ENCODE data around the gene SAPCD1.

Gene SAPCD1

GRCh38 chr6:31758281-31758680, 4.2 kb upstream of the SAPCD1 start:
- DNase-seq: no peak

DNA sequence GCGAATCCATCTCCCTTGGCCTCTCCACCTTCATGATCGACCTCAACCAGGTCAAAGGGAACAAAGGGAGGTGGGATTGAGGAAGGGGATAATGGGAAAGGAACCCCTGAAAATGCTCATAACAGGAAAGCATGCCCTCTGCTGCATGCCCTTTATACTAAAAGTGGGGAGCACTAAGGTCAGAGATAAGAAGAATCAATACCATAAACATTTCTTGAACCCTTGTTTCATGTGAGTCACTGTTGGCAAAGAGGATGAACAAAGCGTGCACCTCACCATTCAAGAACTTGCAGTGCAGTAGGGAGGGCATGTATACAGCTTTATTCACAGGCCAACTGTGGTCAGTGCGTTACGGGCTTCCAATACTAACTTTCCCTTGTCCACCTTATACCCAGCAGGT, 1.7 kb upstream of the SAPCD1 start:
- no peak for DNase-seq

DNA sequence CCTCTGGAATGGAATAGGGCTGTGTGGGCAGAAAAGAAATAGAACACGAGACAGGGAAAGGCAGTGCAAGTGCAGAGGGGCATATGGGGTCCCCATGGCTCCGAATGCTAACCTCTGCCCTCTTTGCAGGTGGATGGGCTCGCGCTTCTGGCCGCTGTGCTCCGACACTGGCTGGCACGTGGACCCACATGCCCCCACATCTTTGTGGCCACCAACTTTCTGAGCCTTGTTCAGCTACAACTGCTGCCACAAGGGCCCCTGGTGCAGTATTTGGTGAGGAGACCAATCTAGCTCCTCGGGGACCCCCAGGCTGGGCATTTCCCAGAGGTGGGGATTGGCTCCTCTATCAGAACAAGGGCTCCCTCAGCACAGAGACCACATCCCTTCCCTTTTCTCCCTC, 1.1 kb upstream of the SAPCD1 start:
- DNase-seq: no peak

DNA sequence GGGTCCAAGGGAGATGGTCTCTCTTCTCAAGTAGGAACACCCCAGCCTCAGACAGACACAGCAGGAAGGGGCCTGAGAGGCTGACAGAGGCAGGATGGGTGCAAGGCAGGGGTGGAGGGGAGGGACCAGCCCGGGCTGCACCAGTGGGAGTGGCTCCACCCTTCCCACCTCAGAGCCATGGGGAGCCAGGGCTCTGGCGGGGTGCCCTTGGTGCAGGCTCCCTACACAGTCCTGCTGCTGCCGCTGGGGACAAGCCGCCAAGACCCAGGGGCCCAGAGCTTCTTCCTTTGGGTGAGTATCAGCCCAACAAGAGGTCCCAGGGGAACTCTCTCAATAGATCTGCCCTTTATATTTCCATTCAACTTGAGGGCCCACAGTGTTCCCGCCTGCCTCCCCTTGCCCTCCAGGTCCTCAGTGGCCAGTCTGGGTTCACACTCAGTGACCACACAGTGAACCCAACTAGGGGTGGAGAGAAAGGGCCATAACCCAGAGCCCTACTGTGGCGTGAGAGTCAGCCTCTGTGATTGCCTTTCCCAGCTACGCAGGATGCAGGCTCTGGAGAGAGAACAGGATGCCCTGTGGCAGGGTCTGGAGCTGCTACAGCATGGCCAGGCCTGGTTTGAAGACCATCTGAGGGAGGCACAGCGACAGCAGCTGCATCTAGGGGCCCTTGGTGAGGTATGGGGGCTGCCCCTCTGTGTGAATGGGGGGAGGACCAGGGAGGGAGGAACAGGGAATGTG, 592 bp downstream of the SAPCD1 start:
- no peak for DNase-seq

- DNase-seq: no peak
Measured at GRCh38 chr6:31763619-31763940, 1.1 kb downstream of the SAPCD1 start.

DNA sequence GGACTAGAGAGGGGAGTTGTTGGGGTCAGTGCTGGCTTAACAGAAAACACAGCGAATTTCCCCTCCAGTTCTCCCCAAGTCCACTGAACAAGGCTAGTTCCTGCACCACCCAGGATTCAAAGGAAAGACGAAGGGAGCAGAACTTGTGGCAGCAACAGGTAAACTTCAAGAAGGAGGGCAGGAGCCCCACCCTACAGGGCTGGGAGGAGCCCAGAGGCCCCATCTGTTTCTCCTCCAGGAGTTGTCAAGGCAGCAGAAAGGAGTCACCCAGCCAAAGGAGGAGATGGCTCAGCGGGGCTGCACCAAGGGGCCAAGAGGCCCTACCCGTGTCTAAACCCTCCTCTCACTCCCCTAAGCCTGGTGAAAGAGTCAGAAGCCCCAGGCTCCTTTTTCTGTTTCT, 1.7 kb downstream of the SAPCD1 start:
- no peak for DNase-seq

DNA sequence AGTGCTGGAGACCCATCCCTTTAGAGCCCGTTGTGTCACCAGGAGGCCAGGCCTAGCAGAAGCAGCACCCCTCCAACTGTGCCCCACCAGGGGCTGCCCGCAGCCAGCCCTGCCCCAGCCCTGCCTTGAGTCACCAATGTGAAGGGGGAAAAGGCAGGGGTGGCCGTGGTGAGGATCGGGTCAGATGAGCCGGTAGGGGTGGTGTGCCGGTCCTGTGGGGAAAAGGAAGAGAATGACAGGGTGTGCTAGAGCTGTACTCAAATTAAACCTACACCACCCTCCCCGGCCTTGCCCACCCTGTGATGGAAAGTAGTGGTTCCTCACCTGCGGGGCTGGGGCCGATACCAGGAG, 3.1 kb downstream of the SAPCD1 start:
- DNase-seq: no peak

DNA sequence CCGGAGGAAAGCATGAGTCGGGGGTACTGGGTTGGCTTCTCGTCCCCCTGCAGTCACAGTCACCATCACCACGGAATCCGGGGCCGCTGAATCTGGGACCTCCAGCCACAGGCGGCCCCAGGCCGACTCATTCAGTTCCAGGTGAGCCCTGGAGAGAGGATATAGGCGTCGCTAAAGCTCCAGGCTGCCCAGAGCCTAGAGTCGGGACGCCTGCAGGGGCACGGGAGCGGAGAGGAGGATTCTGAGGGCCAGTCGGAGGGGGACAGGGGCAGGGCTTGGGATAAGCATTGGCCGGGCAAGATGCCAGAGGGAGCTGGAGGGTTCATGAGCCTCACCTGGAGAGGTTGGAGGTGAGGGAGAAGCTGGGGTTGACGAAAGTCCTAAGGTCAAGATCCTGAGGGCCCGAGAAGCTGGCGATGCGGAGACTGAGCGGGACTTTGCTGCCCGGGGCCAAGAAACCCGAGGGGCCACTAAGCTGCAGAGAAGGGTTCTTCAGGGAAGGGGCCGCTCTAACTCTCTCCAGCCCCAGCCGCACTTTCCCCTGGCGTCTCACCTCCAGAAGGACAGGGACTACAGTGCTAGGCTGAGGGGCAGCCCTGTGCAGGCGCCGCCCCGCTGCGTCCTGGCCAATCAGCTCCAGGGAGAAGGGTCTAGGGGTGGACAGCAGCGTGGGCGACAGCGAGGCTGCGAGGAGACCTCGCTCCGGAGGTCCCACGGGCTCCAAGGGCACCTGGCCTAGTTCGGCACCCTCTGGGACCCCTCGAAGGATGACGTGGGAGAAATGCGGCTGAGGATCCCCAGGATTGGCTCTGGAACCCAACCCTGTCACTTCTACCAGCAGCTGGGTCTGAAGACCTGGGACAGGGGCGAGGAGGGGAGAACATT, 3.7 kb downstream of the SAPCD1 start:
- DNase-seq: no peak

DNA sequence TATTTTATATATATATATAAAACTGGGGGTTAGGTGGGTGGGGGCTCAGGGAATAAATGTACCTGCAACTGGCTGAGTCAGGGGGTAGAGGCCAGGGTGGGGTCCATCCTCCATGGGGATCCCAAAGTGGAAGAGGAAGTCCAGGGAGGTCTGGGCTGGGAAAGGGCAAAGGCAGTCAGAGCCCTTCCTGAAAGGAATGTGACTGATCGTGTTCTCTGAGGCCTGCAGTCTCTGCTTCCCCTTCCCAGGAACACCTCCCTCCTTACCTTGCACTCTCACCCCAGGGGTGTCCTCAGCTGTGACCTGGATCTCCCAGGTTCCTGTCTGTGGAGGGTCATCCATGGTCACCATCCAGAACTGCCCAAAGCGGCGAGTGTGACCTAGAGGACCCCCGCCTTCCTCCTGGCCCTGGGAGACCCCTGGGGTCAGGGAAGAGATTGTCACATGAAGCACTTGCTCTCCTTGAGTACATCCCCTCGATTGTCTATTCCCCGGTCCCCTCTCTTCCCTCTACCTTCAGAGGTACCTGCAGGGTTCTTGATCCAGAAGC, 4.7 kb downstream of the SAPCD1 start:
- no peak for DNase-seq

GRCh38 chr6:31768363-31769257, 6.2 kb downstream of the SAPCD1 start:
- no peak for DNase-seq

- peak; percentile 54 to 79 for DNase-seq
Measured at GRCh38 chr6:31769684-31770371, 7.4 kb downstream of the SAPCD1 start.

- no peak for DNase-seq
Measured at GRCh38 chr6:31770860-31771259, 8.4 kb downstream of the SAPCD1 start.

DNA sequence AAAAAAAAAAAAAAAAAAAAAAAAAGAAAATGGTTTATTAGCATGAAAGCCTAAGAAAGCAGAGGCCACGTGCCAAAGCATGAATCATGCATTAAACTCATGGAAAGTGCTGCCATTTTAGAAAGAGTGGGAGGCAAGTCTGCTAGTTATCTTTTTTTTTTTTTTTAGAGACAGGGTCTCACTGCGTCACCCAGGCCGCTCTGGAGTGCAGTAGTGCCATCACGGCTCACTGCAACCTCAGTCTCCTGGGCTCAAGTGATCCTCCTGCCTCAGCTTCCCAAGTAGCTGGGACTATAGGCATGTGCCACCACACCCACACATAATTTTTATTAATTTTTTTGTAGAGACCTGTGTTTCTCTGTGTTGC, 9.5 kb downstream of the SAPCD1 start:
- no peak for DNase-seq

- DNase-seq: no peak
Measured at GRCh38 chr6:31775184-31775583, 12.7 kb downstream of the SAPCD1 start.

DNA sequence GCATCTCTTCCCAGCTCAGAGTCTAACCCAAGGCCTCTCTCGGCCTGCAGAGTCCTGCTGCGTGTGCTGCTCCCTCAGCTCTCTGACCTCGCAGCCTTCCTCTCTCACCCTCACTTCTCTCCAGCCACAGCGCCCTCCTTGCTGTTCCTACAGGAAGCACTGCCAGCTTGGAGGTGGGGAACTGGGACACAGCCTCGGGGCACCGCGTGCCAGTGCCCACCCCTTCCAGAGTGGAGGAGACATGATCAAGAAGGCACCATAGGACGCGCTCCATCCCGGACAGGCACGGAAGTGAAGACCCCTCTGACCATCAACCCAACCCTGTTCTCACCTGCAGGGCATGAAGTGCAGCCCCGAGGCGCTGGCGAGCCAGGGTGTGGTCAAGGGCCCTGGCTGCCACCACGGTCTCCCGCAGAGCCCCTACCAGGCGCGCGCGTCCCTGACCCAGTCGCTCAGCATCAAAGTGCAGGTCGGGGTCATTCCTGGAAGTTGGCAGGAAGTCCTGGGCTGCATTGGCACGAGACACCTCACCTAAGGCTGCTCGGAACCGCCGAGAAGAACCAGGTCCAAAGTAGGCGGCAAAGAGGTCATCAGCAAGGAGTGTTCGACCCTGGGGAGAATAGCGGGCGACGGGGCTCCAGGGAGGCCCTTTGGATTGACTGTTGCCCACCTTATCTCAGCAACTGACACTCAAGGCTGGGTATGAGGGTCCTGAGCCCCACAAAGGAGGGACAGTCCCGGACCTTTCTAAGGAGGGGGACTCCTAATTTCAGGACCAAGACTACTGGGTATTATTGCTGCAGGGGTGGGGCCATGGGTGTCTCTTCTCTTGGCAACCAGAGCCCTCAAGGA, 13.4 kb downstream of the SAPCD1 start:
- DNase-seq: no peak

- no peak for DNase-seq
Measured at GRCh38 chr6:31776485-31776988, 14.1 kb downstream of the SAPCD1 start.

DNA sequence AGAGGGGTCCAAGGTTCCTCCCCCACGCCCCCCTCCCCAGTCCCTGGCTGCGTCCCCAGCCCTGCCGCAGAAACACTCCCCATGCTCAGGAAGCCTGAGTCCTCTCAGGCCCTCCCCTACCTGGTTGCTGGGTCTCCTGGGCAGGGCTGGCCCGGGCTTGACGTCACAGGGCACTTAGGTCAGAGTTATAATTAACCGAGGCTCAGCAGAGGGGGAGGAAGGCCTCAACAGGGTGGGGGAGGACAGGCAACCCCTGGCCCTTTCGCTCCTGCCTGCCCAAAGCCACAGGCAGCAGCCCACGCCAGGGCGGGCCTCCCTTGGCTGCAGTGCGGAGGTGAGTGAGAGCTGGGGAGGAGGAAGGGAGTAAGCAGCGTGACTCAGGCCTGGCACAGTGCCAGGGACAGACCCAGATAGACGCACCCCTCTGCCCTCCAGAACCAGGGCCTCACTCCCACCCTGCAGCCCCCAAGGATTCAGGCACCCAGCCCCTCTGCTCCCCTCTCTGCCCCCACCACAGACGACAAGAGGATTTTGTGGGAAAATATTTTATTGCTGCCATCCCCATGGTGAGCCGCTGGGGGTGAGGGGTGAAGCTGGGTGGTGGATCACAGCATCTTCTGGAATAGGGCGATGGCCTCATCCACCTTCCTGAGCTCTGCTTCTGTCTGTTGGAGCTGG, 14.7 kb downstream of the SAPCD1 start, which contains the start of gene VWA7:
Gene VWA7, minus strand, starts transcription at position 340 of the 678 bp plus-strand sequence. CDS start 549 bp downstream, outside the sequence.
- peak; percentile 34 to 68 for DNase-seq

- DNase-seq: no peak
Measured at GRCh38 chr6:31777667-31778050, 15.2 kb downstream of the SAPCD1 start.

DNA sequence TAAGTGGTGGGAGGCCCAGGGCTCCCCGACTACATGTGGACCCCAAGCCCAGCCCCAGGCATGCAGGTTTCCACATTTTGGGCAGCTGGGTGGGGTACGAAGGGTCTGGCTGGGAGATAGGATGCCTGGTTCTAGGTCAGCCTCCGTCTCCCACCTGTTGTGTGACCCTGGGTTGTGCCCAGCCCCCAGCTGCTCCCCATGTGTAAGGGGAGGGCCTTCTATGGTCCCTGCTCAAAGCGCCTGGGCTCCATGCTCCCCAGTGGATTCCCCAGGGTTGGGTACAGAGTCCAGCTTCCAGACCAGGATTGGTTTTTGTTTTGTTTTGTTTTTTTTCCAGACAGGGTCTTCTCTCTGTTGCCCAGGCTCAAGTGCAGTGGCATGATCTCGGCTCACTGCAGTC, 15.7 kb downstream of the SAPCD1 start:
- DNase-seq: no peak

- no peak for DNase-seq
Measured at GRCh38 chr6:31778999-31779885, 16.8 kb downstream of the SAPCD1 start.

All from bone marrow (tissue), 2 donors.